Breast epithelium (tissue), 4 donors: ENCODE data around the gene YPEL2. TPM values are rescaled to one million over a fixed set of nuclear protein-coding genes. Genes with fewer than 3 reads are reported as not detected.

Experiments
- DNase-seq, 2 donors: peaks; one replicate each; pipeline ENCODE4 v3.0.0-alpha.2; 2019; ENCODE audit warnings: low spot score in 2 of 2
- H3K27ac ChIP-seq, 2 donors: fragments of 200-600 bp; sonication (generic) in 1 of 2; one replicate each; pipeline ENCODE4 v1.5.1; 2016 to 2019; ENCODE audit warnings: mild to moderate bottlenecking in 1 of 2
- H3K27me3 ChIP-seq, 2 donors: fragments of 200-600 bp; sonication (generic) in 1 of 2; one replicate each; pipeline versions ENCODE4 v1.5.1 to v1.6.0; 2017 to 2019; ENCODE audit warnings: control low read depth in 1 of 2, mild to moderate bottlenecking in 1 of 2
- H3K36me3 ChIP-seq: fragments of 200-600 bp; one replicate; pipeline ENCODE4 v1.5.1; 2019
- H3K4me1 ChIP-seq, 2 donors: fragments of 200-600 bp; sonication (generic); one replicate each; pipeline ENCODE4 v1.5.1; 2016 to 2019; ENCODE audit warnings: control low read depth in 1 of 2
- H3K4me3 ChIP-seq, 3 donors: fragments of 200-600 bp; sonication (generic); 1 replicate in 2 of 3; 2 replicates in 1 of 3; pipeline ENCODE4 v1.5.1; 2016 to 2019; ENCODE audit warnings: mild to moderate bottlenecking in 3 of 3, moderate library complexity in 2 of 3
- H3K9me3 ChIP-seq, 2 donors: fragments of 200-600 bp; sonication (generic) in 1 of 2; one replicate each; pipeline ENCODE4 v1.5.1; 2016 to 2019; ENCODE audit warnings: control low read depth in 1 of 2
- POLR2A ChIP-seq: fragments of 450-650 bp; IDR thresholded peaks from one replicate; pipeline ENCODE4 v1.6.1; 2016; ENCODE audit warnings: antibody characterized with exemption, mild to moderate bottlenecking, moderate library complexity
- POLR2AphosphoS5 ChIP-seq, 3 donors: sonication (generic); formaldehyde crosslinking; IDR thresholded peaks; one replicate each; pipeline ENCODE4 v1.6.1; 2017; ENCODE audit warnings: antibody characterized with exemption in 3 of 3
- intact Hi-C: fragments of 100-400 bp; cut with DNase I; formaldehyde crosslinking; loops from one replicate; pipeline ENCODE4 v1.15.1; 2023; ENCODE audit warnings: low total_unique reads
- total RNA-seq, 3 donors: library from RNA; depleted of rRNA; stranded (reverse); fragments of >200 nt; gene quantifications; one replicate each; pipeline ENCODE4 v1.1.0, GENCODE V29; 2016
- TF ChIP-seq, protein P1 (sequence below), 3 donors: fragments of 450-650 bp; IDR thresholded peaks; one replicate each; pipeline ENCODE4 v1.5.1; 2016 to 2017; ENCODE audit warnings: antibody characterized with exemption in 3 of 3, mild to moderate bottlenecking in 3 of 3, moderate library complexity in 3 of 3

YPEL2 gene
- total RNA-seq, 3 donors from 2014 or later, result 26.5 to 64.8 (median 33.2) TPM

DNA sequence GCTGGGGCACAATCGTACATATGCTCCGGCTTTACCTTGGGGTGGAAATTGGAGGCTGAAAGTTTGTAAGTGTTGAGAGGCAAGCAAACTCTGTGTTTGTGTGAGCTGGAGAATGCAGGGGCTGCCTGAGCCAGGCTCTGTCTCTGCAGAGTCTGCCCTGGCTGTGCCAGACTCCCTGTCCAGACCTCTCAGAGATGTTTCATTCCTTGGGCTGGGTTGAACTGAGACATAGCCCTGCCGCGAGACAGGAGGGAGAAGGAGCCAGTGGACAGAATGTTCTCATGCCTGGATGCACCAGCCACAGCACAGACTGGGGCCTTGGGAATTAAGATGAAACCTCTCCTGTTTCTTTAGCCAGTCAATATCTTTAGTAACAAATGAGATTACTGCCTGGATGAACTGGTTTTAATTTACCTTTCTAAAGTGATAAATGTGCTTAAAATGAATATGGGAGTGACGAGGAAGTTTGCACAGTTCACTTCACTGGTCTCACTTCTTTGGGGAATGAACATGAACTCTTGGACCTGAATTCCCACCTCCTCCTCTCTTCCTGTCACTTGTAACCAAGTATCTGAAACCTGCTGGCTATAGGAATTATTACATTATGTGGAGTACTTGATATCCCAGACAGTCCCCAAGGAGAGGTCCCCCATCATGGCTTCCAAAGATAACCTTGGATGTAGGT, 40.1 kb downstream of the YPEL2 start:
- no peak for DNase-seq
- Histone ChIP-seq H3K27me3 (no peaks in the 10 kb centered on the region), H3K4me1 (peaks cover 24 to 52% of the 10 kb centered on the region in 2 donors), H3K27ac (peak overlapping the region; percentile 78 to 97), H3K36me3 (no peaks in the 10 kb centered on the region), H3K4me3 (peak overlapping the region in 2 of 3 donors; percentile 14 to 43), H3K9me3 (no peaks in the 10 kb centered on the region)
- intact Hi-C loops, result no loop called here
- TF ChIP-seq POLR2A, result no peak
- TF ChIP-seq POLR2AphosphoS5 (IDR thresholded peaks at IDR 0.05), result no peak
- TF ChIP-seq, protein P1, sequence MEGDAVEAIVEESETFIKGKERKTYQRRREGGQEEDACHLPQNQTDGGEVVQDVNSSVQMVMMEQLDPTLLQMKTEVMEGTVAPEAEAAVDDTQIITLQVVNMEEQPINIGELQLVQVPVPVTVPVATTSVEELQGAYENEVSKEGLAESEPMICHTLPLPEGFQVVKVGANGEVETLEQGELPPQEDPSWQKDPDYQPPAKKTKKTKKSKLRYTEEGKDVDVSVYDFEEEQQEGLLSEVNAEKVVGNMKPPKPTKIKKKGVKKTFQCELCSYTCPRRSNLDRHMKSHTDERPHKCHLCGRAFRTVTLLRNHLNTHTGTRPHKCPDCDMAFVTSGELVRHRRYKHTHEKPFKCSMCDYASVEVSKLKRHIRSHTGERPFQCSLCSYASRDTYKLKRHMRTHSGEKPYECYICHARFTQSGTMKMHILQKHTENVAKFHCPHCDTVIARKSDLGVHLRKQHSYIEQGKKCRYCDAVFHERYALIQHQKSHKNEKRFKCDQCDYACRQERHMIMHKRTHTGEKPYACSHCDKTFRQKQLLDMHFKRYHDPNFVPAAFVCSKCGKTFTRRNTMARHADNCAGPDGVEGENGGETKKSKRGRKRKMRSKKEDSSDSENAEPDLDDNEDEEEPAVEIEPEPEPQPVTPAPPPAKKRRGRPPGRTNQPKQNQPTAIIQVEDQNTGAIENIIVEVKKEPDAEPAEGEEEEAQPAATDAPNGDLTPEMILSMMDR (IDR thresholded peaks at IDR 0.05), result no peak

- peak in 1 of 2 donors; percentile 37 for DNase-seq
- intact Hi-C loops, result no loop called here
- H3K27ac ChIP-seq, result peak overlapping the region; percentile 78 to 97
- no peaks in the 10 kb centered on the region for H3K36me3 ChIP-seq
- TF ChIP-seq POLR2A, result no peak
- TF ChIP-seq POLR2AphosphoS5 (IDR thresholded peaks at IDR 0.05), result peak; percentile 30 to 33 (median 31)
- H3K4me3 ChIP-seq, result peak overlapping the region in 2 of 3 donors; percentile 14 to 43
- no peaks in the 10 kb centered on the region for H3K9me3 ChIP-seq
- no peaks in the 10 kb centered on the region for H3K27me3 ChIP-seq
- H3K4me1 ChIP-seq, result peaks cover 21 to 45% of the 10 kb centered on the region in 2 donors
These were observed 40.8 kb downstream of the YPEL2 start for GRCh38 chr17:59372138-59372751.

DNA sequence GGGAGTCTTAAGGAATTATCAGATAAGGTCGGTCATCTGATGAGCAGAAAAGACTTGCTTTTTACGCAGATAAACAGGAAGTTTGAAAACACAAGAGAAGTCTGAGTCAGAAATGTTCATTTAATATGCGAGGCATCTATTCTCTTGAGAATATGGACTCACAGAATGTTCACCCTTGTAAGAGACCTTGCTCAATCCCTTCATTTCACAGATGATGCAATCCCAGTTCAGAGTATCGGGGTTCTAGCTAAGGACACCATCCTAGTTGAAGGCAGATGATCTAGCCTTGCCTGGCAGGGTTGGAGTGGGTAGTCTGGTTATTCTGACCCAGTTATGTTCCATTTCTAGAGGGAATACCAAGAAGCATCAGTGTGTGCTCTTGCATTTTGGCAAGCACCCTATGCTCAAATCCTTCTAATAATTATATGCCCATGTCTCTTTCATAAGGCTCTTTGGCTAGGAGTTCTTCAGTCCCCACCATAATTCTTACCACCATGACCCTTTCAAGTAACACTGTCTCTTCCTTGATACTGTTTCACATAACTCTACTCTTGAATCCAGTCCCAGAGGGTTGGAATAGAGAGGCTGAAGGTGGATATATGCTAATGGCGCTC, 42.5 kb downstream of the YPEL2 start:
- no peak for DNase-seq
- peak overlapping the region; percentile 78 to 97 for H3K27ac ChIP-seq
- no peaks in the 10 kb centered on the region for H3K27me3 ChIP-seq
- intact Hi-C loops, result no loop called here
- no peaks in the 10 kb centered on the region for H3K9me3 ChIP-seq
- no peak overlapping the region for H3K4me3 ChIP-seq
- TF ChIP-seq, protein P1 (IDR thresholded peaks at IDR 0.05), result no peak
- peak; percentile 37 to 80 (median 38) for TF ChIP-seq POLR2AphosphoS5 (IDR thresholded peaks at IDR 0.05)
- TF ChIP-seq POLR2A, result no peak
- H3K4me1 ChIP-seq, result peaks cover 23 to 41% of the 10 kb centered on the region in 2 donors
- no peaks in the 10 kb centered on the region for H3K36me3 ChIP-seq

DNA sequence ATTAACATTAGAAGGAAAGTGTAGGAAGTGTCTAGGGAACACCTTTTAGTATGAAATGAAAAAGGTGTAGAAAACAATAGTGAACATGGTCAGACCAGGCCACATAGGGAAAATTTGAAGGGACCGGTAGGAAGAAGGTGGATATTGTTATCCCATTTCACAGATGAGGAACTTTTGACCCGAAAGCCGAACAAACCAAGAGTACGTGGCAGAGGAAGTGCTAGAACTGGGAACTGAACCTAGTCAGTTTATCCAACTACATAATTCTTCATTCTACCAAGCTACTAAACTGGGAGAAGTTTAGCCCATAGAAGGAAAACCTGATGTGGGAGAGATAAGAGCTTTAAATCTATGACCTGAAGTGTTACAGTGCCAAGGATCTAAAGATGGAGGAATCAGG, 43.2 kb downstream of the YPEL2 start:
- intact Hi-C loops, result loop anchor here (5.0 kb wide), 1 partner anchor 773 kb away; the partner anchor contains the start of gene CA4
- peaks cover 21 to 38% of the 10 kb centered on the region in 2 donors for H3K4me1 ChIP-seq

DNA sequence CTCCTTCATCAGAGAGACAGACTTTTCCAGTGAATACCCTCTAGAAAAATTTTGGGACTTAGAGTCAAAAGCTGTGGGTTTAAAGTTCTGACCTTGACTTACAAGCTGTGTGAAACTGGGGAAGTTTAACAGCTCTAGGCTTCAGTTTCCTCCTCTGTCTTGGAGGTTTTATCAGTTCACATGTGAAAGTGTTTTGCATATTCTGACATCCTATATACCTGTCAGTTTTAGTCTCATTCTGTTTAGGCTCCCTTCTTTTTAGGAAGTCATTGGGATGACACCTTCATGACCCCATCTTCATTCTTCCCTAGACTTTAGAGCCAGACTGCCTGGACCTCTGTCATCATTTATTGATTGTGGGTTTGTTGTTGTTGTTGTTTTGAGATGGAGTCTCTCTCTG, 44.4 kb downstream of the YPEL2 start:
- DNase-seq, result no peak
- TF ChIP-seq, protein P1 (IDR thresholded peaks at IDR 0.05), result no peak
- no peak for TF ChIP-seq POLR2A
- no peak for TF ChIP-seq POLR2AphosphoS5 (IDR thresholded peaks at IDR 0.05)
- intact Hi-C loops, result loop anchor here (5.0 kb wide), 1 partner anchor 771 kb away; the partner anchor contains the start of gene CA4
- Histone ChIP-seq H3K36me3 (no peaks in the 10 kb centered on the region), H3K27ac (peak overlapping the region; percentile 13 to 97), H3K4me3 (no peak overlapping the region), H3K9me3 (no peaks in the 10 kb centered on the region), H3K27me3 (no peaks in the 10 kb centered on the region), H3K4me1 (peaks cover 15 to 29% of the 10 kb centered on the region in 2 donors)

More for the DNA sequence above, 43.2 kb downstream of the YPEL2 start:
- TF ChIP-seq, protein P1 (IDR thresholded peaks at IDR 0.05), result no peak
- no peak for TF ChIP-seq POLR2A
- TF ChIP-seq POLR2AphosphoS5 (IDR thresholded peaks at IDR 0.05), result no peak
- H3K36me3 ChIP-seq, result no peaks in the 10 kb centered on the region
- peak overlapping the region; percentile 78 to 97 for H3K27ac ChIP-seq
- DNase-seq, result no peak
- no peak overlapping the region for H3K4me3 ChIP-seq
- H3K9me3 ChIP-seq, result no peaks in the 10 kb centered on the region
- H3K27me3 ChIP-seq, result no peaks in the 10 kb centered on the region
